ENCODE data around the gene SREBF2.
"Not testable (repeated sequence)": the region's sequence is repeated elsewhere in the genome, so short reads cannot be mapped to it uniquely, and the experiment has no call there.

SREBF2 gene

GRCh38 chr22:41946629-41947423 lies 113.9 kb downstream of the SREBF2 start, which contains the start of gene CENPM:
TSS of gene CENPM (minus strand) at chr22:41947152. CDS start at chr22:41947076, 76 bp downstream.
- peak; percentile 97 for DNase-seq (ENCODE audit: low read depth, low spot score)

- DNase-seq (ENCODE audit: low read depth, low spot score): no peak
Observed at GRCh38 chr22:41947424-41948080, 114.6 kb downstream of the SREBF2 start.

DNA sequence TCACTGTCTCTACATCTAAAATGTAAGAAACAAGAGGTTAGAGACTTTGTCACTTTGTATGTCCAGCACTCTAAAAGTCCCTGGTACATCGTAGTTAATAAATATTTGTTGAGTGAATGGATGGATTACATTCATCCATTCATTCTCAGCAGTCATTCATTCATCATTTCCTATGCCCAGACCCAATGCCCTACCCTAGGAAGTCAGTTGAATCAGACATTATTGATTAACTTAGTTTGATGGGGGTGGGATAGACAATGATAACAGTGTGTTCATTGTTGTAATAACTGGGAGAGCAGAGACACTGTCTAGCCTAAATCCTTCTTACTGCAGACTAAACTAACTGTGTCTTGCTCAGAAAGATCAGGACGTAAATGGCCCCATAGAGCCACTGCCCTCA lies 115.2 kb downstream of the SREBF2 start:
- no peak for DNase-seq (ENCODE audit: low read depth, low spot score)

- DNase-seq (ENCODE audit: low read depth, low spot score): not testable (repeated sequence)
Observed at GRCh38 chr22:41948928-41949296, 116.0 kb downstream of the SREBF2 start.

GRCh38 chr22:41949297-41949965 lies 116.5 kb downstream of the SREBF2 start:
- DNase-seq (ENCODE audit: low read depth, low spot score): no peak

DNA sequence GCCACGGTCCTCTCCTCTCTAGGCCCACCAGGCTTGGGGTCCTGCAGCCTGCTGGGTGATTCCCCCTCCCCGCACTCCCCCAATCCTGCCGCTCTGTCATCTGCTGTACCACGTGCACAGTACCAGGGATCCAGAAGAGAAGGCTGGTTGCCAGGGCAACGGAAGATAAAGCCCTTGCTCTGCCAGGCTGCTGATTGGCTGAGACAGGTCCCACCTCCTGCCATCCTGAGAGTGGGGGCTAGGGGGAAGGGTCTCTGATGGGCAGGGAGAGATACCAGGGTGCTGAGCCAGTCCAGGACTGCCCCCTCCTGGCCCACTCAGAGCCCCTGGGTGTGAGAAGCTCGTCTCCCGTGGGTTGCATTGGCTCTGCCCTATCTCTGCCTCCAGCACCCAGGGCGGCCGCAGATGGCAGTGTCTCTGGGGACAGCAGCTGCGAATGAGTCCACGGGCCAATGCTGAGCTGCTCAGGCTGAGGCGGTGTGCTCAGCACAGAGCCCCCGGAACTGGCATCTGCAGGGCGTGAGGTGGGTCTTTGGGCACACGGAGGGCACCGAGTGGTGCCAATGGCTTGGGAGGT lies 119.1 kb downstream of the SREBF2 start, which contains the start of gene SMIM45:
TSS of gene SMIM45 (plus strand) at position 253 of the 577 bp plus-strand sequence.
- peak; percentile 44 for DNase-seq (ENCODE audit: low read depth, low spot score)

- no peak for DNase-seq (ENCODE audit: low read depth, low spot score)
Observed at GRCh38 chr22:41952713-41953112, 119.8 kb downstream of the SREBF2 start.
